ENCODE results near the gene CAMK1.

DNA sequence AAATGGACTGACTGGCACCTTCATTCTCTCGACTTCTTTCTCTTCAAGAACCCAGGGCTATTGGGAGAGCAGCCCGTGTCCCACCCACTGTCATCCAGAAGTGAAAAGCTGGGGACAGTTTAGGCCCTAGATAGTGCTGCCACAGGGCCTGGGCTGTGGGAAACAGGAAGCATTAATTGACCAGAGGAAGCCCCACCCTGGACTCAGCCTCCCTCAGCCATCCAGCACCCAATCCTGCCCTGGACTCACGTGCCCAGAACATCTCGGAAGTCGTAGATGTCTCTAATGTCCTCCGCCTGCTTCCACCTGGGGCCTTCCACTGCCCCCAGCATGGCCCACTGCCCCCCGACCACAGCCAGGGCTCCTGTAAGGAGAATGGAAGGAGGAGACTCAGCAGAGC lies 2.3 kb downstream of the CAMK1 start:
- TF ChIP-seq, protein P1, sequence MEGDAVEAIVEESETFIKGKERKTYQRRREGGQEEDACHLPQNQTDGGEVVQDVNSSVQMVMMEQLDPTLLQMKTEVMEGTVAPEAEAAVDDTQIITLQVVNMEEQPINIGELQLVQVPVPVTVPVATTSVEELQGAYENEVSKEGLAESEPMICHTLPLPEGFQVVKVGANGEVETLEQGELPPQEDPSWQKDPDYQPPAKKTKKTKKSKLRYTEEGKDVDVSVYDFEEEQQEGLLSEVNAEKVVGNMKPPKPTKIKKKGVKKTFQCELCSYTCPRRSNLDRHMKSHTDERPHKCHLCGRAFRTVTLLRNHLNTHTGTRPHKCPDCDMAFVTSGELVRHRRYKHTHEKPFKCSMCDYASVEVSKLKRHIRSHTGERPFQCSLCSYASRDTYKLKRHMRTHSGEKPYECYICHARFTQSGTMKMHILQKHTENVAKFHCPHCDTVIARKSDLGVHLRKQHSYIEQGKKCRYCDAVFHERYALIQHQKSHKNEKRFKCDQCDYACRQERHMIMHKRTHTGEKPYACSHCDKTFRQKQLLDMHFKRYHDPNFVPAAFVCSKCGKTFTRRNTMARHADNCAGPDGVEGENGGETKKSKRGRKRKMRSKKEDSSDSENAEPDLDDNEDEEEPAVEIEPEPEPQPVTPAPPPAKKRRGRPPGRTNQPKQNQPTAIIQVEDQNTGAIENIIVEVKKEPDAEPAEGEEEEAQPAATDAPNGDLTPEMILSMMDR (IDR thresholded peaks at IDR 0.05 in 8 of 11, conservative IDR thresholded peaks at IDR 0.05 in 3 of 11), result no peak
- TF ChIP-seq POLR2A (IDR thresholded peaks at IDR 0.05), result no peak
- peak; percentile 21 to 45 (median 35) for TF ChIP-seq POLR2AphosphoS5 (IDR thresholded peaks at IDR 0.05)
